Daoy (cell line): ENCODE results near the gene PDZK1. TPM values are rescaled to one million over a fixed set of nuclear protein-coding genes. Genes with fewer than 3 reads are reported as not detected.
"Not testable (repeated sequence)": the region's sequence is repeated elsewhere in the genome, so short reads cannot be mapped to it uniquely, and the experiment has no call there.

ENCODE experiments used
- DNase-seq: peaks from one replicate; pipeline ENCODE4 v3.0.0-alpha.2; 2015; ENCODE audit warnings: low read depth
- total RNA-seq: library from RNA; depleted of rRNA; stranded (reverse); fragments of >200 nt; shearing (Covaris generic); gene quantifications from 2 replicates; pipeline ENCODE4 v1.2.3, GENCODE V29; 2014; rRNA removed

The PDZK1 gene
- total RNA-seq, 1 experiment from 2014 or later: 0.69 TPM

GRCh38 chr1:145656245-145656943, 50.8 kb downstream of the PDZK1 start:
- DNase-seq: not testable (repeated sequence)

- not testable (repeated sequence) for DNase-seq
These were observed 63.2 kb downstream of the PDZK1 start for GRCh38 chr1:145643990-145644389.

GRCh38 chr1:145641886-145642285, 65.3 kb downstream of the PDZK1 start:
- DNase-seq: not testable (repeated sequence)

- not testable (repeated sequence) for DNase-seq
These were observed 70.9 kb downstream of the PDZK1 start for GRCh38 chr1:145636237-145636636.

- DNase-seq: not testable (repeated sequence)
These were observed 85.0 kb downstream of the PDZK1 start for GRCh38 chr1:145622177-145622576.

Other genes starting within 250 kb of the PDZK1 start
- gene GPR89A, start 99.4 kb downstream of the PDZK1 start, total RNA-seq: 18.0 and 36.5 TPM in 2 replicates
- not detected in 2 replicates for gene CD160, start 12.1 kb upstream of the PDZK1 start, total RNA-seq
- 7.2 and 8.9 TPM in 2 replicates for gene RNF115, start 116.7 kb upstream of the PDZK1 start, total RNA-seq
- 65.1 and 69.7 TPM in 2 replicates for gene POLR3C, start 116.8 kb upstream of the PDZK1 start, total RNA-seq
- 1.8 and 3.2 TPM in 2 replicates for gene NUDT17, start 138.3 kb upstream of the PDZK1 start, total RNA-seq
- gene PIAS3, start 151.7 kb upstream of the PDZK1 start, total RNA-seq: 3.9 and 10.2 TPM in 2 replicates
- not detected in 2 replicates for gene ANKRD35, start 178.5 kb upstream of the PDZK1 start, total RNA-seq
- 0.27 and 0.40 TPM in 2 replicates for gene ITGA10, start 202.7 kb upstream of the PDZK1 start, total RNA-seq
- 17.8 and 21.6 TPM in 2 replicates for gene PEX11B, start 211.3 kb upstream of the PDZK1 start, total RNA-seq
- gene RBM8A, start 220.1 kb upstream of the PDZK1 start, total RNA-seq: 596 and 830 TPM in 2 replicates